Fibroblast of mammary gland (primary cell): ENCODE results near the gene ATOH8.

Experiments
- DNase-seq: peaks from one replicate; pipeline ENCODE4 v3.0.0-alpha.2; 2010; ENCODE audit warnings: low read depth
- H3K4me3 ChIP-seq: 2 replicates; pipeline ENCODE4 v1.5.1; 2011; ENCODE audit warnings: low read depth, mild to moderate bottlenecking, low read length, moderate library complexity; ENCODE audit not compliant: control insufficient read depth
- TF ChIP-seq, protein P1 (sequence below): conservative IDR thresholded peaks from 2 replicates; pipeline ENCODE4 v1.5.1; 2011; ENCODE audit warnings: low read depth, low read length, inconsistent platforms; ENCODE audit not compliant: control insufficient read depth, insufficient read depth

The ATOH8 gene

GRCh38 chr2:85769236-85769982, 15.6 kb downstream of the ATOH8 start:
- no peak for DNase-seq
- TF ChIP-seq, protein P1, sequence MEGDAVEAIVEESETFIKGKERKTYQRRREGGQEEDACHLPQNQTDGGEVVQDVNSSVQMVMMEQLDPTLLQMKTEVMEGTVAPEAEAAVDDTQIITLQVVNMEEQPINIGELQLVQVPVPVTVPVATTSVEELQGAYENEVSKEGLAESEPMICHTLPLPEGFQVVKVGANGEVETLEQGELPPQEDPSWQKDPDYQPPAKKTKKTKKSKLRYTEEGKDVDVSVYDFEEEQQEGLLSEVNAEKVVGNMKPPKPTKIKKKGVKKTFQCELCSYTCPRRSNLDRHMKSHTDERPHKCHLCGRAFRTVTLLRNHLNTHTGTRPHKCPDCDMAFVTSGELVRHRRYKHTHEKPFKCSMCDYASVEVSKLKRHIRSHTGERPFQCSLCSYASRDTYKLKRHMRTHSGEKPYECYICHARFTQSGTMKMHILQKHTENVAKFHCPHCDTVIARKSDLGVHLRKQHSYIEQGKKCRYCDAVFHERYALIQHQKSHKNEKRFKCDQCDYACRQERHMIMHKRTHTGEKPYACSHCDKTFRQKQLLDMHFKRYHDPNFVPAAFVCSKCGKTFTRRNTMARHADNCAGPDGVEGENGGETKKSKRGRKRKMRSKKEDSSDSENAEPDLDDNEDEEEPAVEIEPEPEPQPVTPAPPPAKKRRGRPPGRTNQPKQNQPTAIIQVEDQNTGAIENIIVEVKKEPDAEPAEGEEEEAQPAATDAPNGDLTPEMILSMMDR = peak; percentile 33
- no peak overlapping the region for H3K4me3 ChIP-seq

DNA sequence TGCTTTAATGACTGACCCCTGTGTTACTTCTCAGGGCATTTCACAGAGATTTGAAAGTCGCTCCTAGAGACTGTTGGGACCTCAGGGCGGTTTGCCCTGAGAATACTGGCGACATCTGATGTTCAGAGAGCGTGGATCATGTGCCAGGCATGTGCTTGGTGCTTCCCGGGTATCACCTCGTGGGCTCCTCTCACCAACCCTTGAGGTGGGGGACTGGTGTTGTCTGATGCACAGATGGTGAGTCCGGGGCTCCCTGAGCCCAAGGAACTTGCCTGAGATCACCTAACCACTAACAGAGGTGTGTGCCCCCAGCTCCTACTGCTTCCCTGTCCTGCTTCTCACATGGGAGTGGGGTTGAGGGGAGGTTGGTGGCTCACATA, 16.2 kb downstream of the ATOH8 start:
- no peak overlapping the region for H3K4me3 ChIP-seq
- no peak for DNase-seq
- TF ChIP-seq, protein P1 = no peak

DNA sequence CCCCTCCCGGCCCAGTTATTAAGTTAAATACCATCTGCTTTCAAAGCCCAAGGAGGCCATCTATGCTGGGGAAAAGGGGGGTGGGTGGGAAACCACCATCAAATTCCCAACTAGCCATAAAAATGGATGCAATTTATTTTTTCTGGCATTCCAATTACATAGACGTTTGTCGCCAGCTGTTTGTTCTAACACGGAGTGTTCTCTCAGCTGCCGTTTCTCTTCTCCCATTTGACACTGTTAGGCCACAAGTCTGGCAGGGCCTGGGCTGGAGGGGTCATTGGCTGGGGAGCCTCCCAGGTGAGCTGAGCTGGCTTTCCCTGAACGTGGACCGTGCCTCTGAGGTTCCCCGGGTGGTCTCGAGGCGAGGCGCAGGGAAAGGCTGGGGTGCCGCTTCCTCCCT, 16.6 kb downstream of the ATOH8 start:
- TF ChIP-seq, protein P1 = no peak
- DNase-seq = no peak

DNA sequence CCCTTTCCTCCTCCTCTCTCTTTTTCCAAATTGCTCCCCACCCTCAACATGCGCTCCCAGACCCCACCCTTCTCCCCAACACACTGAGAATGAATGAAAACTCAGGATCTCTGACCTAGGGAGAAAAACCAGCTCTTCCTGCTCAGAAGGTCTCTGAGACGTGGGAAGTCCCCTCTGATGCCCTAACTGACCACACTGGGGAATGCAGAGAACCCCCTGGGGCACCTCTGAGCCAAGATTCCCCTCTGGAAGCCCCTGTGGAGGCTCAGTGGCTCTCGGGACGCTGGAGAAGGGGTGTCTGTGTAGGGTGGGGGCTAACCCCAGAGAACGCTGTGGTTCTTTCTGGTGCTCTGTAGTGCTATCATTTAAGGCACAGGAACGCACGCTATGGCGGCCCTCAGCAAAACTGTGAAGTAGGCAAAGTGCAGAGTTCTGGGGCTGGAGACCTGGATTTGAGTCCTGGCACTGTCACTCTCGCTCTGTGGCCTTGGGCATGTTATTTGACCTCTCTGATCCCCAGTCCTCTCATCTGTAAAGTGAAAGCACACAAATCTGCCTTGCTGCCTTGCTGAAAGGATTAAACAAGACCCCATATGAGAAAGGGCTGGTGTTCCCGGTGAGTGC, 17.1 kb downstream of the ATOH8 start:
- H3K4me3 ChIP-seq = no peak overlapping the region
- TF ChIP-seq, protein P1 = no peak
- no peak for DNase-seq

More for the DNA sequence above, 16.6 kb downstream of the ATOH8 start:
- no peak overlapping the region for H3K4me3 ChIP-seq

- no peak for DNase-seq
- TF ChIP-seq, protein P1 = no peak
- no peak overlapping the region for H3K4me3 ChIP-seq
Observed at GRCh38 chr2:85771486-85771885, 17.7 kb downstream of the ATOH8 start.

DNA sequence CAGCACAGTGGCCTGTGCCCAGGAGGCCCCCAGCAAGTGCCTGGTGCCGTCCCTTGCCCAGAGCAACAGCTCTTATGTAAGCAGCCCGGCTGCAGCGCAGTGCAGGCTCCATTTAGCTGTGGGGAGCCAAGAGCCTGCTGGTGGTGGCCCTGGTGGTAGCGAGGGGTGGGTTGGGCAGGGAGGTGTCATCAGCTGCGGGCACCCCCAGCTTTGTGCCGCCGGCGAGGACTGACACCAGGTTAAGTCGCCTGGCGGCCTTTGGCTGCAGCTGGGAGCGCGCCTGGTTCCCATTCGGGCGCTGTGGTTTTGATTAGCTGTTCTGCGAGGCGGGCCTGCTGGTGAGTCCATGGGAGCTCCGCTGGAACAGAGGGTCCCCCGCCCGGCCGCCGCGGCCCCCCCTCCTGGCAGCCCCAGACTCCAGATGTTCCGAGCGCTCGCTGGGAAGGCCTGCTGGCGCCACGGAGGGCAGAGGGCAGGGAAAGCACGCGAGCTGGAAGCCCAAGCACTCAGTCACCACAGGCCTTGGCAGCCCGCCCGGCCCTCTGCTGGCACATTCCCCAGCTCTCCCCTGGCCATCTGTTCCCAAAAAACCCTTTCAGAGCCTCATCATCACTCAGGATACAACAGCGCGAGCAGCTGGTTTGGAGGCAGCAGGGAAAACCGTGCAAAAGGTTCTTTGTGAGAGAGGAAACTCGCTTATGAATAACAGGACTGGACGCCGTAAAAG, 18.4 kb downstream of the ATOH8 start:
- peak; percentile 100 for DNase-seq
- H3K4me3 ChIP-seq = no peak overlapping the region
- TF ChIP-seq, protein P1 = no peak
